Measurements from ENCODE around the gene PCLO.

PCLO gene

GRCh38 chr7:83065714-83066113, 97.0 kb downstream of the PCLO start:
- no peak overlapping the region for H3K9ac ChIP-seq
- TF ChIP-seq CTCF (IDR thresholded peaks at IDR 0.05): no peak

GRCh38 chr7:83060218-83060617, 102.5 kb downstream of the PCLO start:
- Histone ChIP-seq H2AFZ (no peak overlapping the region), H3K9me3 (ENCODE audit: control insufficient read depth, low read length) (no peaks in the 10 kb centered on the region), H3K4me2 (ENCODE audit: low read length) (no peak overlapping the region), H3K27me3 (ENCODE audit: control insufficient read depth, insufficient read depth, low read length) (no peaks in the 10 kb centered on the region), H3K9ac (no peak overlapping the region), H3K36me3 (ENCODE audit: control insufficient read depth, insufficient read depth, low read length) (no peaks in the 10 kb centered on the region), H3K4me1 (peaks cover 7% of the 10 kb centered on the region), H3K4me3 (ENCODE audit: low read depth, low read length) (no peak overlapping the region), H3K79me2 (no peaks in the 10 kb centered on the region), H3K27ac (no peak overlapping the region)
- no peak for TF ChIP-seq CTCF (IDR thresholded peaks at IDR 0.05)

More at GRCh38 chr7:83065714-83066113, 97.0 kb downstream of the PCLO start:
- Histone ChIP-seq H3K27me3 (ENCODE audit: control insufficient read depth, insufficient read depth, low read length) (no peaks in the 10 kb centered on the region), H2AFZ (no peak overlapping the region), H3K36me3 (ENCODE audit: control insufficient read depth, insufficient read depth, low read length) (no peaks in the 10 kb centered on the region), H3K4me3 (ENCODE audit: low read depth, low read length) (no peak overlapping the region), H3K79me2 (no peaks in the 10 kb centered on the region), H3K4me1 (no peaks in the 10 kb centered on the region), H3K27ac (no peak overlapping the region), H3K9me3 (ENCODE audit: control insufficient read depth, low read length) (no peaks in the 10 kb centered on the region), H3K4me2 (ENCODE audit: low read length) (no peak overlapping the region)

GRCh38 chr7:83058667-83059066, 104.0 kb downstream of the PCLO start:
- Histone ChIP-seq H3K36me3 (ENCODE audit: control insufficient read depth, insufficient read depth, low read length) (no peaks in the 10 kb centered on the region), H3K9ac (no peak overlapping the region), H3K27me3 (ENCODE audit: control insufficient read depth, insufficient read depth, low read length) (no peaks in the 10 kb centered on the region), H3K27ac (no peak overlapping the region), H2AFZ (no peak overlapping the region), H3K4me1 (peaks cover 7% of the 10 kb centered on the region), H3K4me2 (ENCODE audit: low read length) (no peak overlapping the region), H3K9me3 (ENCODE audit: control insufficient read depth, low read length) (no peaks in the 10 kb centered on the region), H3K4me3 (ENCODE audit: low read depth, low read length) (no peak overlapping the region), H3K79me2 (no peaks in the 10 kb centered on the region)
- TF ChIP-seq CTCF (IDR thresholded peaks at IDR 0.05): no peak

GRCh38 chr7:83055197-83055596, 107.5 kb downstream of the PCLO start:
- H3K4me3 ChIP-seq (ENCODE audit: low read depth, low read length): no peak overlapping the region
- H3K9me3 ChIP-seq (ENCODE audit: control insufficient read depth, low read length): no peaks in the 10 kb centered on the region
- no peak overlapping the region for H3K27ac ChIP-seq
- H3K9ac ChIP-seq: no peak overlapping the region
- TF ChIP-seq CTCF (IDR thresholded peaks at IDR 0.05): no peak
- H2AFZ ChIP-seq: no peak overlapping the region
- H3K4me2 ChIP-seq (ENCODE audit: low read length): no peak overlapping the region
- H3K27me3 ChIP-seq (ENCODE audit: control insufficient read depth, insufficient read depth, low read length): no peaks in the 10 kb centered on the region
- peaks cover 4% of the 10 kb centered on the region for H3K4me1 ChIP-seq
- no peaks in the 10 kb centered on the region for H3K79me2 ChIP-seq
- no peaks in the 10 kb centered on the region for H3K36me3 ChIP-seq (ENCODE audit: control insufficient read depth, insufficient read depth, low read length)

- Histone ChIP-seq H3K4me1 (no peaks in the 10 kb centered on the region), H3K4me2 (ENCODE audit: low read length) (no peak overlapping the region), H3K9ac (no peak overlapping the region), H3K36me3 (ENCODE audit: control insufficient read depth, insufficient read depth, low read length) (no peaks in the 10 kb centered on the region), H2AFZ (no peak overlapping the region), H3K27me3 (ENCODE audit: control insufficient read depth, insufficient read depth, low read length) (no peaks in the 10 kb centered on the region), H3K27ac (no peak overlapping the region), H3K9me3 (ENCODE audit: control insufficient read depth, low read length) (no peaks in the 10 kb centered on the region), H3K4me3 (ENCODE audit: low read depth, low read length) (no peak overlapping the region), H3K79me2 (no peaks in the 10 kb centered on the region)
- TF ChIP-seq CTCF (IDR thresholded peaks at IDR 0.05): no peak
These were observed 108.2 kb downstream of the PCLO start for GRCh38 chr7:83054472-83054871.
